Measurements from ENCODE around the gene FASN.
"Not testable (repeated sequence)": the region's sequence is repeated elsewhere in the genome, so short reads cannot be mapped to it uniquely, and the experiment has no call there.

FASN gene

DNA sequence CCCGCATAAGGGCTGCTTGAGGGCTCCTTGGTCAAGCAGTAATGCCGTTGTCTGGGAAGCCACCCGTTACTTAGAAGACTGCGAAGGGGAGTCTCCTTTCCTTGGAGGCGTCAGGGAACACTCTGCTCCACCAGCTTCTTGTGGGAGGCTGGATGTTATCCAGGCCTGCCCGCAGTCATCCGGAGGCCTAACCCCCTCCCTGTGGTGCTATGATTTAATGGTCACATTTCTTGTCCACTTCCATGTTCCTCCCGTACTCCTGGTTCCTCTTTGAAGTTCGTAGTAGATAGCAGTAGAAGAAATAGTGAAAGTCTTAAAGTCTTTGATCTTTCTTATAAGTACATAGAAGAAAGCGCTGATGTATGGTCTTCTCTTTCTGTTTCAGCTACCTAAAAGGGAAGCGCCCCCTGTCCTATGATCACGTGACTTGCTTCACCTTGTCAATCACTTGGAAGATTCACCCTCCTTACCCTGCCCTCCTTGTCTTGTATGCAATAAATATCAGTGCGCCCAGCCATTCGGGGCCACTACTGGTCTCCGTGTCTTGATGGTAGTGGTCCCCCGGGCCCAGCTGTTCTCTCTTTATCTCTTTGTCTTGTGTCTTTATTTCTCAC is 59.1 kb downstream of the FASN start:
- H3K36me3 ChIP-seq (ENCODE audit: control insufficient read depth, insufficient read depth, low read length); H3K27me3 ChIP-seq (ENCODE audit: control insufficient read depth, insufficient read depth, low read length); H3K27ac ChIP-seq (ENCODE audit: low read depth, low read length); H3K9ac ChIP-seq (ENCODE audit: low read length); H3K4me1 ChIP-seq (ENCODE audit: control insufficient read depth, insufficient read depth, low read length); H3K4me3 ChIP-seq (ENCODE audit: low read length): not testable (repeated sequence)

DNA sequence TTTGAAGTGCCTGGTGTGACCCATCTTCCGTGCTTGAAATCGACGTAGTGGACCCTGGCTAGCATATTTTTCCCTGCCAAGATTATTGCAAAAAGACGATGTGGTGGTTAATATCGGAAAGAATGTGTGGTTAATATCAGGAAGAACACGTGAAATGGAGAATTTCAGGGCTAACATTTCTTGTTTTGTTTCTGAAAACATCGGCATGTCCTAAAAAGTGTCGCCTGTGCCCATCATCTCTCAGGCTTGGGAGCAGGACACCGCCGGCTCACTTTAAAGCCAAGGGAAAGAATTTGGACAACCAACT is 60.2 kb downstream of the FASN start:
- peaks cover 7% of the 10 kb centered on the region for H3K4me1 ChIP-seq (ENCODE audit: control insufficient read depth, insufficient read depth, low read length)
- H3K36me3 ChIP-seq (ENCODE audit: control insufficient read depth, insufficient read depth, low read length): no peaks in the 10 kb centered on the region
- peaks cover 2% of the 10 kb centered on the region for H3K27me3 ChIP-seq (ENCODE audit: control insufficient read depth, insufficient read depth, low read length)
- no peak overlapping the region for H3K27ac ChIP-seq (ENCODE audit: low read depth, low read length)
- H3K9ac ChIP-seq (ENCODE audit: low read length): no peak overlapping the region
- H3K4me3 ChIP-seq (ENCODE audit: low read length): peak overlapping the region; percentile 38

DNA sequence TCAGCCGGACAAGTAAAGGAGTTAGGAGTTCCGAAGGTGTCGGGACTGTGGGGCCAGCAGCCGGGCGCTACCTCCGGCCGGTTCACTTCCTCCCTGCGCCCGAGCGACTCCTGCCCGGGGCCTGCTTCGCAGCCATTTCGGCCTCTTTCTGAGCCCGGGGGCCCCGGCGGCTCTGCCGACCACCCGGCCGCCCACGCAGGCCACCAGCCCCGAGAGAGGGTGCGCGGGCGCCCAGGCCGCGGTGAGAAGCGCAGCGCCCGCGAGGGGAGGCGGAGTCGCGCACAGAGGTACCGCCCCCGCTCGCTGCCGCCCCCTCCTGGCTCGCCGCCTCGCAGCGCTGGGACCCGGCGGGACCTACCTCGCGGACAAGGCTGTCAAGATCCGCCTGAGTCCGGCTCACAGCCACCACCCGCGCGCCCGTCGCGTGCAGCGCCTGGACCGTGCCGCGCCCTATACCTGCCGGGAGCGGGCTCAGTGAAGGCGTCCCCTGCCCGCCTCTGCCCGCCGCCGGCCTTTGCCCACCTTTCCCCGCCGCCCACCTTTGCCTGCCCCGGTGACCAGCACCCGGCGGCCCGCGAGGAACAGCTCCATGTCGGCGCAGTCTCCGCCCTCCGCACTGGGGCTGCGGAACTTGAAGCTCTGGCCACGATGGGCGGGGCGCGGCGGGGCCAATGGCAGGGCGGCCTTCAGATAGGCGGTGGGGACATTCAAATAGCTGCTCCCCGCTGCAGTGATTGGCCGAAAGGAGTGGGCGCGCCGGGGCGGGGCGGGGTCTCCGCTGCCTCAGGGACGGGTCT is 60.7 kb downstream of the FASN start, which contains the start of gene DCXR:
DCXR (minus strand) TSS at position 606 of the 797 bp plus-strand sequence; CDS start at position 591, 15 bp downstream.
- peak within 1 kb of the TSS; percentile 97 for H3K27ac ChIP-seq (ENCODE audit: low read depth, low read length)
- peak within 1 kb of the TSS; percentile 79 for H3K4me3 ChIP-seq (ENCODE audit: low read length)
- peaks cover 7% of the 10 kb centered on the region for H3K4me1 ChIP-seq (ENCODE audit: control insufficient read depth, insufficient read depth, low read length)
- peaks cover 5% of the 10 kb centered on the region for H3K27me3 ChIP-seq (ENCODE audit: control insufficient read depth, insufficient read depth, low read length)
- peak within 1 kb of the TSS; percentile 57 for H3K9ac ChIP-seq (ENCODE audit: low read length)
- no peaks in the 10 kb centered on the region for H3K36me3 ChIP-seq (ENCODE audit: control insufficient read depth, insufficient read depth, low read length)

DNA sequence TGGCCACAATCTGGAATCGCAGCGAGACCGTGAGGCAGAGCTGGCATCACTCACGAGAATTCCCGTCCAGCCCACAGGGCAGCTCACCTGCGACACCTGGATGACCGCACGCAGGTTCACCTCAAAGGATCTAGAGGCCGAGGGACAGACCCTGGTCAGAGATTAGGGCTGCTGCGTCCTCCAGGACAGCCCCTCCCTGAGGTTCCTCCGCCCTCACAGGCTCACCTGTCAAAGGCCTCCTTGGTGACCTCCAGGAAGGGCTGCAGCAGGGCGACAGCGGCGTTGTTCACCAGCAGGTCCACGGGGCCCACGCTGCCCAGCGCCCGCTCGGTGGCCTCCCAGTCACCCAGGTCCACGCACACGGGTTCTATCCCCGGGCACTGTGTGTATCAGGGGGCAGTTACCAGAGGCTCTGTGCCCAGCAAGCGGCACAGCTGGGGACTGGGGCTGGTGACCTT is 61.4 kb downstream of the FASN start:
- Histone ChIP-seq H3K27me3 (ENCODE audit: control insufficient read depth, insufficient read depth, low read length) (peaks cover 6% of the 10 kb centered on the region), H3K4me3 (ENCODE audit: low read length) (peak overlapping the region; percentile 79), H3K36me3 (ENCODE audit: control insufficient read depth, insufficient read depth, low read length) (no peaks in the 10 kb centered on the region), H3K9ac (ENCODE audit: low read length) (peak overlapping the region; percentile 57), H3K27ac (ENCODE audit: low read depth, low read length) (peak overlapping the region; percentile 97), H3K4me1 (ENCODE audit: control insufficient read depth, insufficient read depth, low read length) (peaks cover 7% of the 10 kb centered on the region)

DNA sequence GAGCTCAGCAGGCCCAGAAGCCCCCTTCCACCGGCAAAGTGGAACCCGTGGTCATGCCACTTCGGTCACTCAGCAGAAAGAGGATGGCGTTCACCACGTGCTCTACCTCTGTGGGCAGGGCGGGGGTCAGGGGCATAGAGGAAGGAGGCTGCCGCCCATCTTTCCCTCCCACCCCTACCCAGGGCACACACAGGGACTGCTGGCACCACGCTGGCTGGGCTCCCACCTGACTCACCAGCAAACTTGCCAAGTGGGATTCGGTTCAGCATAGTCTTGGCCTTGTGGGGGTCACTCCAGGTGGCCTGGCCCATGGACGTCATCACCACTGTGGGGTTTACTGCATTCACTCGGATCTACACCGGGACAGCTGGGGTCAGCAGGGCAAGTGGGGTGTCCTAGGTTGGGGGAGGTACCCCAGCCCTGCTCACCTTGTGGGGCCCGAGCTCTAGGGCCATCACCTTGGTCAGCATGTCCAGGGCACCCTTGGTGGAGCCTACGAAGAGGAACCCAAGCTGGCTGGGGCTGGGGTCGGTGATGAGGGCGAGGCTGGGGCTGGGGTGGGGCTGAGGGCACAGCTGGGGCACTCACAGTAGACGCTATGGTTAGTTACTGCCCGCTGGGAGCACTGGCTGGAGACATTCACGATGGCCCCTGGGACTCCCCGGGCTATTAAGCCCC is 61.9 kb downstream of the FASN start:
- Histone ChIP-seq H3K9ac (ENCODE audit: low read length) (no peak overlapping the region), H3K4me3 (ENCODE audit: low read length) (peak overlapping the region; percentile 79), H3K36me3 (ENCODE audit: control insufficient read depth, insufficient read depth, low read length) (no peaks in the 10 kb centered on the region), H3K4me1 (ENCODE audit: control insufficient read depth, insufficient read depth, low read length) (peaks cover 7% of the 10 kb centered on the region), H3K27me3 (ENCODE audit: control insufficient read depth, insufficient read depth, low read length) (peaks cover 6% of the 10 kb centered on the region), H3K27ac (ENCODE audit: low read depth, low read length) (no peak overlapping the region)

DNA sequence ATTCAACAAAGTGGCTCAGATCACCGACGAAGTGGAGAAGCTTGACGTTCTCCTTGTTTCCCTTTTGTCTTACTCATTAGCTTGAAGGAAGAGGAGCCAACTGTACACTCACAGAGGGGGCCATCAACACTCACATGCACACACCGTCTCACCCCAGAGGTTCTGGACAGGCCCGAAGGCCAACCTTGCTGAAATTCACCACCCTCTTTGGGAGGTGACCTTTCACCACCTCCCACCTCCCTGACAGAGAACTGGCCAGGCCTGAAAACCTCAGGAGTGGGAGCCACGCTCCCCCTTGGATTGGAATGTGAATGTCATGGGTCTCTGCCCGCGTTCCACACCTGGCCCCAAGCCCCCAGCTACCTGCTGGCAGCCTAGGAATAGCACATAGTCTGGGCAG is 62.5 kb downstream of the FASN start:
- Histone ChIP-seq H3K27ac (ENCODE audit: low read depth, low read length) (no peak overlapping the region), H3K27me3 (ENCODE audit: control insufficient read depth, insufficient read depth, low read length) (peaks cover 6% of the 10 kb centered on the region), H3K4me3 (ENCODE audit: low read length) (no peak overlapping the region), H3K4me1 (ENCODE audit: control insufficient read depth, insufficient read depth, low read length) (peaks cover 7% of the 10 kb centered on the region), H3K36me3 (ENCODE audit: control insufficient read depth, insufficient read depth, low read length) (no peaks in the 10 kb centered on the region), H3K9ac (ENCODE audit: low read length) (no peak overlapping the region)

DNA sequence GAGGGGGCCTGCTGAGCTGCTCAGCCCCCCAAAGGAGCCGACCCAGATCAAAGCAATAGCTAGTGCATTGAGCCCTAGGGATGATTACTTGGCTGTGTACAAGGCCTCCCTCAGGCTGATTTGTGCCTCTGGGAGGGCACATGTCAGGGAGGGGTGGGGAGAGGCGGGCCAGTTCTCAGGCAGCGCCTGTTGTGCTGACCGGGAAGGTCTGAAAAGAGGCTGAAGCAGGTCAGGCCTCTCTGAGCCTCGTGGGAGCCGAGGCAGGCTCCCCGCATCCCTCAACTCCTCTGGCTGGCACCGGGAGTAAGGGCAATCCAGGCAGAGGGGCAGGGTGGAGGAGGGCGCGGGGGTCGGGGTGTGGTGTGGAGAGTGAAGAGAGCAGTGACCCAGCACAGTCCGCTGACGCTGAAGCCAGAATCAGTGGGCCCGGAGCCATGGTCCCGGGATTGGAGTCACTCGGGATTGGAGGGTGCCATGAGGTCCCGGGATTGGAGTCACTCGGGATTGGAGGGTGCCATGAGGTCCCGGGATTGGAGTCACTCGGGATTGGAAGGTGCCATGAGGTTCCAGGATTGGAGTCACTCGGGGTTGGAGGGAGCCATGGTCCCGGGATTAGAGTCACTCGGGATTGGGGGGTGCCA is 63.5 kb downstream of the FASN start:
- Histone ChIP-seq H3K27ac (ENCODE audit: low read depth, low read length) (no peak overlapping the region), H3K4me3 (ENCODE audit: low read length) (no peak overlapping the region), H3K36me3 (ENCODE audit: control insufficient read depth, insufficient read depth, low read length) (no peaks in the 10 kb centered on the region), H3K4me1 (ENCODE audit: control insufficient read depth, insufficient read depth, low read length) (peaks cover 12% of the 10 kb centered on the region), H3K27me3 (ENCODE audit: control insufficient read depth, insufficient read depth, low read length) (peaks cover 6% of the 10 kb centered on the region), H3K9ac (ENCODE audit: low read length) (no peak overlapping the region)

DNA sequence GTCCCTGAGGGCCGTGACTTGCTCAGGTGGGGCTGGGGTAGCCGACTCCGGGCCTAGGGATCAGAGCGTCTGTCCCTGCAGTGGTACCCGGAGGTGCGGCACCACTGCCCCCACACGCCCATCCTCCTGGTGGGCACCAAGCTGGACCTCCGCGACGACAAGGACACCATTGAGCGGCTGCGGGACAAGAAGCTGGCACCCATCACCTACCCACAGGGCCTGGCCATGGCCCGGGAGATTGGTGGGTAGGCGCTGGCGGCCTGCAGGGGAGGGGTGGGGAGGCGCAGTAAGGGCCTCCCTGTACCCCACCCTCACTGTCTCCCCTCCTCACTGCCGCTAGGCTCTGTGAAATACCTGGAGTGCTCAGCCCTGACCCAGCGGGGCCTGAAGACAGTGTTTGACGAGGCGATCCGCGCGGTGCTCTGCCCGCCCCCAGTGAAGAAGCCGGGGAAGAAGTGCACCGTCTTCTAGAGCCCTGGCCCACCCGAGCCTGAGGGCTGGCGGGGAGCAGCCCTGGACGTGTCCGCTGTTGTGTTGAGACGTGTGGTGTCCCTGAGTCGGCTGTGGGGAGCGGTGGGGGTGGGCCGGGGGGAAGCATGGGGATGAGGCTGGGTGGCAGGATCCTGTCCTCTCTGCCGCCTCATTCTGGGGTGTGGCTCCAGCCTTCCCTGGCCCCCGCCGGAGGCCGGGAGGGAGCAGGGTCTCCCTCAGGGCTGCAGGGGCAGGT is 64.5 kb downstream of the FASN start:
- Histone ChIP-seq H3K27ac (ENCODE audit: low read depth, low read length) (no peak overlapping the region), H3K4me3 (ENCODE audit: low read length) (no peak overlapping the region), H3K27me3 (ENCODE audit: control insufficient read depth, insufficient read depth, low read length) (peaks cover 6% of the 10 kb centered on the region), H3K36me3 (ENCODE audit: control insufficient read depth, insufficient read depth, low read length) (no peaks in the 10 kb centered on the region), H3K4me1 (ENCODE audit: control insufficient read depth, insufficient read depth, low read length) (peaks cover 12% of the 10 kb centered on the region), H3K9ac (ENCODE audit: low read length) (no peak overlapping the region)

DNA sequence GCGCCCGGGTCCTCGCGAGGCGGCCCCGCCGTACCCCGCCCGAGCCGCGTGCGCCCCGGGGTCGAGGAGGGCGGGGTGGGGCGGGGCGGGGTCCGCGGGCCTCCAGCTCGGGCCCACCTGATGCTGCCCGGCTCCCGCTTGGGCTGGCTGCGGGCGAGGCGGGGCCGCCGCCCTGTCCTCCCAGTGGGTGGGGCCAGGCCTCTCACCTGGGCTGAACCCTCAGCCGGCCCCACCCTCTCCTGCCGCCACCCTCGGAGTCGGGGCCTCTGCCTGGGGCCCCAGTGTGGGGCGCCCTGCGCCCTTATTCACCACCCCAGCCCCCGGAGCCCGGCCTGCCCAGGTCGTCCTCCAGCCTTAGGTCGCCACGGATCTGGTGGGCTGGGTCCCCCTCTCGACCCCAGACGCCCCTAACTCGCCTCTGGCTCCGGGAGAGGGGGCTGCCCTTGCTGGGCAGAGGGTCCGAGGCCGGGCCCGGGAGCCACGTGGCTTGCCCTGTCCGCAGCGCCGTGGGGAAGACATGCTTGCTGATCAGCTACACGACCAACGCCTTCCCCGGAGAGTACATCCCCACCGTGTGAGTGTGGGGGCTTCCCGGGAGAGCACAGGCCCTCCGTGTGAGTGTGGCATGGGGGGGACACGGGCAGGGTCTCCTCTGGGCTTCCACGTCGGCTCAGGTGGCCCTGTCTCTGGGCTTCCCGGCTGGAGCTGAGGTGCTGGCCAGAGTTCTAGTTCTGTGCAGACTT is 66.0 kb downstream of the FASN start:
- Histone ChIP-seq H3K4me1 (ENCODE audit: control insufficient read depth, insufficient read depth, low read length) (peaks cover 10% of the 10 kb centered on the region), H3K27ac (ENCODE audit: low read depth, low read length) (no peak overlapping the region), H3K9ac (ENCODE audit: low read length) (no peak overlapping the region), H3K36me3 (ENCODE audit: control insufficient read depth, insufficient read depth, low read length) (no peaks in the 10 kb centered on the region), H3K4me3 (ENCODE audit: low read length) (no peak overlapping the region), H3K27me3 (ENCODE audit: control insufficient read depth, insufficient read depth, low read length) (peaks cover 6% of the 10 kb centered on the region)

DNA sequence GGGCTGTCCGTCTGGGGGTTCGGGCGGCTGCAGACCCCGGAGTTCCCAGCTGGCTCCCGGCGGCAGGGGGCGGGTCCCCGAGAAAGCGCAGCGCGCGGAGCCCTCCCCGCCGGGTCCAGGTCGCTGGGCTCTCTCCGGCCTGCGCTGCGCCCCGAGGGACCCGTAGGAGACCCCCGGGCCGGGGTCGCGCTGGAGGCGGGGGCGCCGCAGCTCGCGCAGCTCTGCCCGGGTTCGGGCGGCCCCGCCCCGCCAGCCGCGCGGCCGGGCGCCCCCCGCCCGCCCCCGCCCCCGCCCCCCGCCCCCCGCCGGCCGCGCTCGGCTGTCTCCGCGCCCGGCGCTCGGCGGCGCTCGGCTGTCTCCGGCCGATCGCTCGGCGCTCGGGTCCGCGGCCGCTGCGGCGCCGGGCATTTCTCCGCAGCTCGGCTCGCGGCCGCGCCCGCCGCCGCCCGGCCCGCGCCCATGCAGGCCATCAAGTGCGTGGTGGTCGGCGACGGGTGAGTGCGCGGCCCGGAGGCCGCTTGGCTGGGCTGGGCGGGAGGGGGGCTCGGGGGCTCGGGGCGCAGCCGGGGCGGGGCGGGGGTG is 66.6 kb downstream of the FASN start, which contains the start of gene RAC3:
RAC3 (plus strand) TSS at position 376 of the 582 bp plus-strand sequence; CDS start at position 460, 84 bp downstream.
- Histone ChIP-seq H3K36me3 (ENCODE audit: control insufficient read depth, insufficient read depth, low read length) (no peaks in the 10 kb centered on the region), H3K4me3 (ENCODE audit: low read length) (peak within 1 kb of the TSS; percentile 73), H3K4me1 (ENCODE audit: control insufficient read depth, insufficient read depth, low read length) (peaks cover 4% of the 10 kb centered on the region), H3K9ac (ENCODE audit: low read length) (no peak within 1 kb of the TSS), H3K27ac (ENCODE audit: low read depth, low read length) (no peak within 1 kb of the TSS), H3K27me3 (ENCODE audit: control insufficient read depth, insufficient read depth, low read length) (peaks cover 6% of the 10 kb centered on the region)

All from rectal smooth muscle tissue (tissue), 1 donor.